GM19351 (cell line): ENCODE measurements around the gene TNFSF15.
A peak's percentile ranks its signal among the peaks of the same experiment; 100 is the strongest.

ENCODE experiments used
- ATAC-seq: cut with Tn5 transposase; IDR thresholded peaks from one replicate; pipeline ENCODE4 v1.9.1; 2021; ENCODE audit warnings: mild to moderate bottlenecking, moderate library complexity; ENCODE audit not compliant: unreplicated experiment

TNFSF15 gene

DNA sequence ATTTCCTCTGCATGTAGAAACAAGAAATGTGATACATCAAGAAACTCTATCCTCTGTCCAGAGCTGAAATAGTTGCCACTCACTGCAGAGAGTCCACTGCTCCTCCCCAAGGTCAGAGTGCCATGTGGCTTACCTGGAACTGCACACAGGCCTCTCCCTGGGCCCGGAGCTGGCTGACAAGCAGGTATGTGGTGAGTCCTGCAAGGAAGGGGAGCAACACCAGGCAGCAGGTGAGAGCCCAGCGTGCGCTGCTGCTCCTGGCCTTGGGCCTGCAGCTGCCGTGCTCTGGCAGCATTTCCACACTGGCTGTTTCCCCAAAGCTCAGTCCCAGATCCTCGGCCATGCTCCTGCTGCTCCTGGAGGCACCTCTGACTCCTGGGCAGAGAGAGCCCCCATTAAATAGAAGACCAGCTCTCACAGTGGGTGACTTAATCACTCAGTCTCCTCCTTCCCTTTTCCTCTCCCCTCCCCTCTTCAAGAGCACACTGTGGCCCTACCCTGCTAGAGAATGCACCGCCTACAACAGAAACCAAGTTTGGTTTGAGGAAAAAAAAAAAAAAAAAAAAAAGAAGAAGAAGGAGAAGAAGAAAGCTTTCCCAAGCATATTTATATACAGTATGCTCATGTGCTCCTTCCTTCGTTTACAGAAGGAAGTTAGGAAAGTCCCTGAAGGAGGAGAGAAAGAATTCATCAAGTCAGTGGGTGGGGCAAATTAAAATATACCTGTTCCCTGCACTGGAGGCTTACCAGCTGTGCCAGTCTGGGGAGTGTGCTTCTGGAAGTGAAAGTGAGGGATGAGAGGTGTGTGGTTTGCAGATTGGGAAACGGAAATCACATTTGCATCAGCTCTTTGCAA is at the start of gene TNFSF15:
TNFSF15 (minus strand) TSS at position 370 of the 856 bp plus-strand sequence; CDS start at position 343, 27 bp downstream.
- ATAC-seq: peak; percentile 92

DNA sequence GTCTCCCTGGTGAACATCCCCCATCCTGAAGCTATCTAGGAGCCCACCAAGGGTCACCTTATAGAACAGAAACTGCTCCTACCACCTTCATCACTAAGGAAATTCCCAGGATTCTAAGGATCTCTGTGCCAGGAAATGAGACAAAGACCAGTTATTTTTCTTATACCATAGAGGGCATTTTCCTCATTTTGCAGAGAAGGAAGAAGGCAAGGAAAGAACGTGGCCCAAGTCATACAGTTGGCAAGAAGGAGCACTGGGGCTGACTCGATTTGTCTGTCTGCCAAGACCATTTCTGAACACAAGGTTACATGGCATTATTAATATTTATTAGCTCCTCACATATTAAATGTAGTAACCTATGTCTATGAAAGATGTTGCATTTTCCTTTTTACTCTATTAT is 49.6 kb upstream of the TNFSF15 start:
- no peak for ATAC-seq

DNA sequence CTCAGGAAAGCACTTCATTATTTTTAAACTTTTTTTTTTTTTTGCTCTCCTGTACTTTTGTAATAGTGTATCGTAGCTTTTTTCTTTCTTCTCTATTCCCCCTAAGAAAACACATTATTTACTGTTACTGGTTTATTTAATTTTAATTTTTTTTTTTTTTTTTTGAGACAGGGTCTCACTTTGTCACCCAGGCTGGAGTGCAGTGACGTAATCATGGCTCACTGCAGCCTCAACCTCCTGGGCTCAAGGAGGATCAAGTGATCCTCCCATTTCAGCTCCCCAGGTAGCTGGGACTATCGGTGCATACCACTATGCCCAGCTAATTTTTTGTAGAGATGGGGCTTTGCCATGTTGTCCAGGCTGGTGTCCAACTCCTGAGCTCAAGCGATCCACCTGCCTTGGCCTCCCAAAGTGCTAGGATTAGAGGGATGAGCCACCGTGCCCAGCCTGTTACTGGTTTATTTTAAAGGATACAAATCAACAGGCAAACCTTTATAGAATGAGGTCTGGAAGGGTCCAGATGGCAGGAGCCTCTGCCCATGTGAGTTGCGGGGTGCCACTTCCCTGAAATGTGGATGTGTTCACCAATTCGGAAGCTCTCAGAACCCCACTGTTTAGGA is 49.0 kb upstream of the TNFSF15 start:
- no peak for ATAC-seq

- no peak for ATAC-seq
These were observed 47.4 kb upstream of the TNFSF15 start for GRCh38 chr9:114853071-114853855.

DNA sequence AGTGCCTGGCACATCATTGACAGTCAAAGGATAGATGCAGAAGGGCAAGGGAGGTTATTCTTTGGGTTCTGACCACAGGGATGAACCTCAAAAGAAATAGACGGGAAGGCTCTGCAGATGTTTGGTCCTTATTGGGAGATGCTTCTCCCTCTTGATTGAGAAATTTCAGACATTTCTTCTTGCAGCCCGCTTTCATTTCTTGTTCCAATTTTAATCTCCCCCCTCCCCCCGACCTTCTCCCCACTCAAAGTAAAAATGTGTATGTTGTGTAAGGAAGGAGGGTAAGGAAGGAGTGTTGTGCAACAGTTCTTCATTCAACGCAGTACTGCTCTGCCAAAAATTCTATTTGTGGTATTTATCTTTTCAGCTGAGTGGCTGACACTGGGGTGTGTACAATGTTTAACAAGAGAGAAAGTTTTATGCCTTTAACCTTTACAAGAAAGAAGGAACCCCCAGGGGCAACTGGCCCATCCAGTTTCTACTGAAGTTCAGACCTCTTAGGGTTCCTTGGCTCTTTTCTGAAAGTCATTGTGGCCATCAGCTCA is 46.3 kb upstream of the TNFSF15 start:
- no peak for ATAC-seq

DNA sequence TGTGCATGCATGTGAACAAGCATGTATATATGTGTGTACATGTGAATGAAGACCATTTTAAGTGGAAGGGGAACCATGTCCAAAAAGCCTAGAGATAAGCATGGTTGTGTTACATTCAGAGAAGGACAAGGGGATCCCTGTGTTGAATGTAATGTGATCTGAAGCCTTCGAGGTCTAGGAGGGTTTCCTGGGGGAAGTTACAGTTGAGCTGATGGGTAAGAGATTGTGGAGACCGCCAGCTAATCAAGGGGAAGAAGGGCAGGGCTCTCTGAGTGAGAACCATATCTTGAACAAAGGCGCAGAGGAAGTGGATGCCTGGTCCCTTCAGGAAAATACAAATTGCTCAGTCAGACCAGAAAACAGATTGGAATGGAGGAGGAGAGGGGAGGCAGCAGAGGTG is 45.5 kb upstream of the TNFSF15 start:
- no peak for ATAC-seq

DNA sequence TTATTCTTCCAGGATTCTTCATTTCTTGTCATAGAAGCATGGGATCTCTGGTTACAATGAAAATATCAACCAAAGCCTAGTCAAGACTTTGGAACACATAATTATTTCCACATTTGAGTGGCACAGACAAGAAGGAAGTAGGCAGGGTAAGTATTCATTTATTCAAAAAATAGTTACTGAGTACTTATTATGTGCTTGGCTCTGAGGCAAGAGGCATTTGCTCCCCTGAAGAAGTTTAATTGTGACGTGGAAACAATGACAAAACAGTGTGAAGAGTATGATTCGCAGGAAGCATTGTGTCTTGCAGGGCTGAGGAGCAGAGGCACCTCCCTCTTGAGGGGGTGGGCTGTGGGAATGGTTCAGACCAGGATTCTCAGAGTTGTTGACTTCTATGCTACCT is 45.0 kb upstream of the TNFSF15 start:
- ATAC-seq: no peak

GRCh38 chr9:114849450-114849849 is 43.6 kb upstream of the TNFSF15 start:
- no peak for ATAC-seq

DNA sequence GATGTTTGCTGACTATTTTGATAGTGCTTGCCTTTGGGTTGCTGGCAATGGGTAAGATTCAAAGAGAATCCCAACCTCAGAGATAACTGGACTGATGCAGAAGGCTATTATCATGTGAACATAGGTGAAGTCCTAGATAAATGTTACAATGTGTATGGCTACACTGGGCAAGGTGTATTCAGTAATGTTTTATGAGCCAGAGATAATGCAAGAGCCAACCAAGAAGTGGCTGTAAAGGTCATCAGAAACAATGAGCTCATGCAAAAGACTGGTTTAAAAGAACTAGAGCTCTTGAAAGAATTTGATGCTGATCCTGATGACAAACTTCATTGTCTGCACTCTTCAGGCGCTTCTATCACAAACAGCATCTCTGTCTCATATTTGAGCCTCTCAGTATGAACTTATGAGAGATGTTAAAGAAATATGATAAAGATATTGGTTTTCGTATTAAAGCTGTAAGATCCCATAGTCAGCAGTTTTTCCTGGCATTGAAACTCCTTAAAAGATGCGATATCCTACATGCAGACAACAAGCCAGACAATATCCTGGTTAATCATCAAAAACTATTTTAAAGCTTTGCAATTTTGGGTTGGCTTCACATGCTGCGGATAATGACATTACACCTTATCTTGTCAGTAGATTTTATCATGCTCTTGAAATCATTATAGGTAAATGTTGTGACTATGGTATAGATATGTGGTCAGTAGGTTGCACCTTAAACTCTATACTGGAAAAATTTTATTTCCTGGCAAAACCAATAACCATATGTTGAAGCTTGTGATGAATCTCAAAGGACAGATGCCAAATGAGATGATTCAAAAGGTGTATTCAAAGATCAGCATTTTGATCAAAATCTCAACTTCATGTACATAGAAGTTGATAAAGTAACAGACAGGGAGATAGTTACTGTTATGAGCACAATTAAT is 41.9 kb upstream of the TNFSF15 start:
- no peak for ATAC-seq

GRCh38 chr9:114845373-114845772 is 39.5 kb upstream of the TNFSF15 start:
- ATAC-seq: no peak

GRCh38 chr9:114844766-114845165 is 38.9 kb upstream of the TNFSF15 start:
- ATAC-seq: no peak

DNA sequence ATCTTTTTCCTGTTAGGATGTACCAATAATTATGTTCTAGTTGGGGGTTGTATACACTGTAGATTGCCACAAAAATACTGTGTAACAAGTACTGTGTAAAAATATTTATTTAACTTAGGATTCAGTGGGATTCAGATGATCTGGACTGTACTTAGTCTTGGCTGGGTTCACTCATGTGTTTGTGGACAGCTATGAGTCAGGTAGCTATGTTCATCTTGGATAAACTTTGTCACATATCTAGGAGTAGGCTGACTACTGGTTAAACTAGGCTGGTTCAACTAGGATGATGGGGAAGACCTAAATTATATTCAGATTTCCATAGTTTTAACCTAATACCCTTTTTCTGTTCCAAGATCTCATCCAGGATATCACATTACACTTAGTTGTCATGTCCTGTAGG is 32.1 kb upstream of the TNFSF15 start:
- ATAC-seq: no peak

- no peak for ATAC-seq
These were observed 30.9 kb upstream of the TNFSF15 start for GRCh38 chr9:114836769-114837168.

DNA sequence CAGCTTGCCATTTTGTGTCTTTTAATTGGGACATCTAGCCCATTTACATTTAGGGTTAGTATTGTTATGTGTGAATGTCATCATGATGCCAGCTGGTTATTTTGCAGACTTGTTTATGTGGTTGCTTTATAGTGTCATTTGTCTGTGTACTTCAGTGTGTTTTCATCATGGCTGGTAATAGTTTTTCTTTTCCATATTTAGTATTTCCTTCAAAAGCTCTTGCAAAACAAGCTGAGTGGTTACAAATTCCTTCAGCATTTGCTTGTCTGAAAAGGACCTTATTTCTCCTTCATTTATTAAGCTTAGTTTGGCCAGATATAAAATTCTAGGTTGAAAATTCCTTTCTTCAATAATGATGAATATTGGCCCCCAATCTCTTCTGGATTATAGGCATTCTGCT is 28.5 kb upstream of the TNFSF15 start:
- no peak for ATAC-seq

GRCh38 chr9:114830546-114830945 is 24.7 kb upstream of the TNFSF15 start:
- no peak for ATAC-seq

GRCh38 chr9:114829574-114830440 is 24.0 kb upstream of the TNFSF15 start:
- ATAC-seq: no peak

DNA sequence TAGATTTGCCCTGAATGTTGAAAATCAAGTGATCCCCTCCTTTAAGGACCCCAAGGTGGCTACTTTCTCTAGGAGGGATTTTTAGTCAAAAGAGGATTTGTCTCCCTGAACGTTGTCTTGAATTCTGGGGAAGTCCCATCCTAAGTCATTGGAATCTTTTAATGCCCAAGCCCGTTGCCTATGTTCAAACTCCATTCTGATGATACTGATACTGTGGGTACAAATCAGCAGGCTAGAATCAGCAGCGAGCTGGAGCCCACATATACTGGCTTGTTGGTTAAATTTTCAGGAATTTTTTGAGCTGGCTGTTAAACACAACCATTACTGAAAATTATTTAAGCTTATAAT is 22.4 kb upstream of the TNFSF15 start:
- no peak for ATAC-seq

GRCh38 chr9:114827641-114828302 is 21.9 kb upstream of the TNFSF15 start:
- no peak for ATAC-seq

GRCh38 chr9:114826431-114826830 is 20.6 kb upstream of the TNFSF15 start:
- ATAC-seq: no peak
